ENCODE data around the gene FOXD2.
"Not testable (repeated sequence)": the region's sequence is repeated elsewhere in the genome, so short reads cannot be mapped to it uniquely, and the experiment has no call there.

FOXD2 gene

DNA sequence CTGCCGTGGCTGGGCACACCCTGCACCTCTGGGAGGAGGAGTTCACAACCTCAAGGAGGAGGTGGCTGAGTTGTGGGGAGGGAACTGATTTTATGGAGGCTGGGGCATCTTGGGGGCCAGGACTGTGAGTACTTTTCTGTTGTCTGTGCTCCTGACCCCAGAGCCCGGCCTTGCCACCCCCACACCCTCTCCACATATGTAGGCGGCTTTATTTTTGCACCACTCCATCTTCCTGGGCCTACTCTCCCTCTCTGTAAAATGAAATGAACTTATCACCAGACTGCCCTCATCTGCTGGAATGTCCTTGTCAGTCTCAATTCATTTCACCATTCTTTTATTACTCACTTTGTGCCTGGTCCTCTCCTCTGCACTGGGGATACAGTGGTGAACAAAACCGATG is 12.8 kb downstream of the FOXD2 start:
- DNase-seq = no peak
- in situ Hi-C loops (cut with MboI; ENCODE audit: low pct_unique_long_range_greater_than_20kb, low sequenced_read_pairs) = no loop called here

DNA sequence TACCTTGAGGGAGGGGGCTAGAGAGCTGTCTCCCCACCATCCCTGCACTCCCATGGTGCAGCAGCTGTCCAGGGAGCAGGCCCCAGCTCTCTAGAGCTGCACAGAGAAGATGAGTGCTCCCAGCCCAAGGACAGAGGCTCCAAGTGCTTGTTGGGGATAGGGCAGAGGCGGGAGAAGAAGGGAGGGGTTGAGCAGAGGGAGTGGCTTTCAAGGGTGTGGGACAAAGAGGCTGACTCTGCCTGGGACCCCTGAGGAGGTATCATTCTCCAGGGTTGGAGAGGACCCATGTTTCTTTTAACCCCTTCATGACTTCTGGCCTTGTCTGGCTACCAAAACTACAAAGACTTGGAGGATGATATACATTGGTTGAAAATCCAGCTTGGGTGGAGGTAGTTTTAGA is 14.6 kb downstream of the FOXD2 start:
- no peak for DNase-seq
- in situ Hi-C loops (cut with MboI; ENCODE audit: low pct_unique_long_range_greater_than_20kb, low sequenced_read_pairs) = no loop called here

DNA sequence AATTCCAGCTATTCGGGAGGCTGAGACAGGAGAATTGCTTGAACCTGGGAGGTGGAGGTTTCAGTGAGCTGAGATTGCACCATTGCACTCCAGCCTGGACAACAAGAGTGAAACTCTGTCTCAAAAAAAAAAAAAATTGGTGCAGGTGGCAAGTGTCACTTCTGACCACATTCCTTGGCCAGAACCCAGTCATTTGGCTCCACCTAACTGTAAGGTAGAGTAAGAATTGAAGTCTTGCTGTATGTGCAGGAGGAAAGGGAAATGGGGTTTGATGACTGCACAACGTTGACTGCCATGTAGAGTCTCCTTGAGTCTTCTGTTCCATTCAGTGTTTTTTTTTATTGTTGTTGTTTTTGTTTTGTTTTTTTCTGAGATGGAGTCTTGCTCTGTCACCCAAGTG is 16.1 kb downstream of the FOXD2 start:
- DNase-seq; in situ Hi-C loops (cut with MboI; ENCODE audit: low pct_unique_long_range_greater_than_20kb, low sequenced_read_pairs): not testable (repeated sequence)

DNA sequence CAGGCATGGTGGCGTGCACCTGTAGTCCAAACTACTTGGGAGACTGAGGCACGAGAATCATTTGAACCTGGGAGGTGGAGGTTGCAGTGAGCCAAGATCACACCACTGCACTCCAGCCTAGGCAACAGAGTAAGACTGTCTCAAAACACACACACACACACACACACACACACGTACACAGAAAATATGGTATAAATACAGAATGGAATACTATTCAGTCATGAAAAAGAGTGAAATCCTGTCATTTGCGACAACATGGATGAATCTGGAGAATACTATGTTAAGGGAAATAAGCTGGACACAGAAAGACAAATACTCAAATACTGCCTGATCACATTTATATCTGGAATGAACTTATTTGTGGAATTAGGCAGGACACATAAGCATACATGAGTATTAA is 18.4 kb downstream of the FOXD2 start:
- no peak for DNase-seq
- in situ Hi-C loops (cut with MboI; ENCODE audit: low pct_unique_long_range_greater_than_20kb, low sequenced_read_pairs) = no loop called here

- in situ Hi-C loops (cut with MboI; ENCODE audit: low pct_unique_long_range_greater_than_20kb, low sequenced_read_pairs); DNase-seq: not testable (repeated sequence)
Measured at GRCh38 chr1:47457547-47457946, 19.7 kb downstream of the FOXD2 start.

DNA sequence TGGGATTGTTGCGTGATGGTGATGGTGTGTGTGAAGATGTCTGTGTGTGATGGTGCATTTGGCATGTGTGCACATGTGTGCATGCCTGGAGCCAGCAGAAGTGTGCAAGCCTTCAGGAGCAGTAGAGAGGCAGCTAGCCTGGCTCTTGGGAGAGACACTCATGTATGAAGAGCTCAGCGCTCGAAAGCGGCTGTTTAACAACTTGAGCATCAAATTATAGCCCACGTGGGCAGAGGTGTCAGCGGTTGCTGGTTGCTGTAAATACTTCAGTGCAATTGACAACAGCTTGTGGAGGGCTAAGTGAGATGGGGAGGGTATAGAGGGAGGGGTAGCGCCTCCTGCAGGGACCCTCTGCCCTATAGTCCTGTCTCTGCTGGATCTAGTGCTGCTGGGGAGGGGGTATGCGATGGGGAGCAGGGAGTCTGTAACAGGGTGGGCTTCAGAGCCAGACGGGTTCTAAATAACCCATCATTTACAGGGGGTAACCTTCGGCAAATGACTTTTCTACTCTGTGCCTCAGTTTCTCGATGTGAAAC is 21.5 kb downstream of the FOXD2 start:
- in situ Hi-C loops (cut with MboI; ENCODE audit: low pct_unique_long_range_greater_than_20kb, low sequenced_read_pairs) = no loop called here
- no peak for DNase-seq

DNA sequence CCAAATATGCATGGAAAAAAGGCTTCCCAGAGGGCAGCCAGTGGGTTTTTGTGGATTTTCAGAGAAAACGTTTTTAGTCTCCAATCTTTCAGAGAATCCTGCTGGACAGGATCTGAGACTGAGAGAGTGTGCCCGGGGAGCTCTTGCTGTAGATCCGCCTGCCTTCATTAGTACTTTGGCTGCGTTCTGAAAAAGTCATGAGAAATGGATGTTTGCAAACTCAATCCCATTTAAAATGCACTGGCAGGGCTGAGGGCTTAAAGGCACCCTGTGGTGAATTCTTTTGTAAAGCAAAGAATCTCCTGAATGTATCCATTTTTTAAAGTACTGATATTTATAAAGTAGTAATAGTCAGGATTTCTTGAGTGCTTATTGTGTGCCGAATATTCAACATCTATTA is 22.2 kb downstream of the FOXD2 start:
- in situ Hi-C loops (cut with MboI; ENCODE audit: low pct_unique_long_range_greater_than_20kb, low sequenced_read_pairs) = no loop called here
- DNase-seq = no peak

DNA sequence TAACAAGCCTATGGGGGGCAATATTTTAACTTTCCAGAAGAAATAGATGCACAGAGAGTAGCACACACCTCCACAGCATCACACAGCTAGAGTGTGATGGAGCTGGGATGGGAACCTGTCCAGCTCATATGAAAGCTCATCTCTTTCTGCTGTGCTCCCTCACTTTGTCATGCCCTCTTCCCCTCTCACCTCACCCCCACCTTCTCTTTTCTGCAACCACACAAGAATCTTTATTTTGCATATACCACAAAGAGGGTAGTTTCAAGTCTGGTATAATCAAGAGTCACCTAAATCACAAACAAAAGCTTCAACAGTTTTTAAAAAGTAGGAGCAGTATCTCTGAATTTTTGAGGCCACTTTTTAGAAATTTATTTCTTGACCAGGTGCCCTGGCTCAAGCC is 22.6 kb downstream of the FOXD2 start:
- DNase-seq = no peak
- in situ Hi-C loops (cut with MboI; ENCODE audit: low pct_unique_long_range_greater_than_20kb, low sequenced_read_pairs) = no loop called here

GRCh38 chr1:47465605-47466004 is 27.8 kb downstream of the FOXD2 start:
- no peak for DNase-seq
- in situ Hi-C loops (cut with MboI; ENCODE audit: low pct_unique_long_range_greater_than_20kb, low sequenced_read_pairs) = no loop called here

GRCh38 chr1:47468709-47469389 is 31.0 kb downstream of the FOXD2 start:
- in situ Hi-C loops (cut with MboI; ENCODE audit: low pct_unique_long_range_greater_than_20kb, low sequenced_read_pairs) = no loop called here
- DNase-seq = no peak

GRCh38 chr1:47469390-47469759 is 31.5 kb downstream of the FOXD2 start:
- in situ Hi-C loops (cut with MboI; ENCODE audit: low pct_unique_long_range_greater_than_20kb, low sequenced_read_pairs) = no loop called here
- DNase-seq = no peak

DNA sequence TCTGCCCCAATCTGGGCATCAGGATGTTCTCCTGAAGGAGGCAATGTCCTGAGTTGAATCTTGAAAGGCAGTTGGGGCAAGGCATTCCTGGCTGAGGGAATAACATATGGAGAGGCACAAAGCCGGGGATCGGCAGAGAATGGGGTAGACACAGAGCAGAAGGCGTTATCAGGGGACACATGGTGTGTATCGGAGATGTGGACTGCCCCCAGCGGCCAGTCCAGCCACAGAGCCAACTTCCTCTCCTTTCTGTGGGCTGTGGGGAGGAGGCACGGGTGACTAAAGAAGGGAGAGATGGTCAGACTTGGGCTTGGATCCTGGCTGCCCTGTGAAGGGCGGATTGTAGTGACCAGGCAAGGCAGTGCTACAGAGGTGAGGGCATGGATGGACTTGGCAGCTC is 32.1 kb downstream of the FOXD2 start:
- in situ Hi-C loops (cut with MboI; ENCODE audit: low pct_unique_long_range_greater_than_20kb, low sequenced_read_pairs) = no loop called here
- no peak for DNase-seq

GRCh38 chr1:47471163-47471562 is 33.3 kb downstream of the FOXD2 start:
- DNase-seq = no peak
- in situ Hi-C loops (cut with MboI; ENCODE audit: low pct_unique_long_range_greater_than_20kb, low sequenced_read_pairs) = no loop called here

DNA sequence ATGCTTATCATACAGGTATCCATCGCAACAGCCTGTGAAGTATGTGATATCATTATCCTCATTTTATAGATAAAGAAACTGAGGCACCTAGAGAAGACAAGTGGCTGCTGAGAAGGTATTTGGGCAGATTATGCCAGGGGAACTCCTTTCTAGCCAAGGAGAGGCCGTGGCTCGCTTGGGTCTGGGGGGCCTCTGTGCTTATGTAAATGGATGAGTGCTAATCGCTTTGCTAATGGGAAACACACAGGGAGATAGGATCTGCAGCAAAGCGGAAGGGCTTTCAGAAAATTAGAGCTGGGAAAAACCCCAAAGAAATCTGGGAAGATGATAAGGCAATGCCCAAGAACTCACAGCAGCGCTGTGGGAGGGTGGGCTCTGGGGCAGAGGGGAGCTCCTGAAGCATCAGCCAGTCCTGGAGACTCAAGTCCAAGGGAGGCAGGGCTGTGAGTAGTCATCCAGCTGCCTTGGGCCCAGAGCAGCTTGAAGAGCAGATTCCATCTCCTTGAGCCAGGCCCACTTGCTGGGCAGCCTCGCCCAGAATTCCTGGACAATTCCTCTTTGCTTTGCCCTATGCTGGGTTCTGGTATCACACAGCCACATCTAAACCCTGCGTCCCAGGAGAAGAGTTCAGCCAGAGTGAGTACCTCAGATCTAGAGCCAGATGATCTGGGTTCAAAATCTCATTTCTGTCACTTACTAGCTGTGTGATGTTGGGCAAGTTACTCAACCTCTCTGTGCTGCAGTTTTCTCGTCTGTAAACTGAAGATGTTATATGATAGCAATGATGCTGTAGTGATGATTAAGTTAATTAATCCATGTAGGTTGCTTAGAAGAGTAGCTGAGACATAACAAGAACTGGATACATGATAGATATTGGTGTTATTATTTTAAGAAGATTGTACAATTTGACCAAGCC is 36.7 kb downstream of the FOXD2 start:
- DNase-seq = no peak
- in situ Hi-C loops (cut with MboI; ENCODE audit: low pct_unique_long_range_greater_than_20kb, low sequenced_read_pairs) = no loop called here

DNA sequence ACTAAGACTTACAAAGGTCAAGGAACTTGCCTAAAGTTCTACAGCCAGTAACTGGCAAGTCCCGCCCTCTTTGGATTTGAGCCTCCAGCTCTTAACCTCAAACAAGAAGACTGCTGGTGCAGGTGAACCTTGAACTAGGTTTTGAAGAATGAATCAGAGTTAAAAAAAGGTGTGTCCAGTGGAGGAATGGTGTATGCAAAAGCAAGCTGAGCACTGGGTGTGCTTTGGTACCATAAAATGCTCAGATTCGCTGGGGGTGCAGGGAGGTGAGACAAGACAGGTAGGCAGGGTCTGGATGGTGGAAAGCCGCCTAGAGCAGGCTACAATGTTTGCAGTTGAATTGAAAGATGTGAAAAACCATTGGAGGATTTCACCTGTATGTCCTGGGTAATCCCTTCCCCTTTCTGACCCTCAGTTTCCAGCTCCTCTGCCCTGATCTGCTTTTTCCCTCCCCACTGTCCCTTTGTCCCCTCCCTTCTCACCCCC is 39.8 kb downstream of the FOXD2 start:
- in situ Hi-C loops (cut with MboI; ENCODE audit: low pct_unique_long_range_greater_than_20kb, low sequenced_read_pairs) = no loop called here
- DNase-seq = no peak

DNA sequence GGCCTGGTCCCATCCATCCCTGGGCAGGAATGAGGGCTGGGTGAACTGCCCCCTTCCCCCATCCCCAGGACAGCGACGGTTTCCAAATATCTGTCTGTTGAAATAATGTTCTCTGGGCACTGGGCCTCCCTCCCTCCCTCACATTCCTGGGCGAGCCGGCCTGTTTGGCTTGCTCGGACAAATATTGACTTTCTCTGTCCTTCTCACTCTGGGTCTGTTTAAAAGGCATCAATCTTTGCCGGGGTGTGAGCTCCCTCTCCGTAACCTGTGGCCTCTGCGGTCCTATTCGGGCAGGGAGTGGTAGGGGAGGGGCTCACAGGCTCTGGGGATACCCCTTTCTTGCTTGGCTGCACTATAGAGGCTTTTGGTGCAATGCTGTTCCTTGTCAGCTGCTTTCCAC is 40.2 kb downstream of the FOXD2 start:
- in situ Hi-C loops (cut with MboI; ENCODE audit: low pct_unique_long_range_greater_than_20kb, low sequenced_read_pairs) = no loop called here

DNA sequence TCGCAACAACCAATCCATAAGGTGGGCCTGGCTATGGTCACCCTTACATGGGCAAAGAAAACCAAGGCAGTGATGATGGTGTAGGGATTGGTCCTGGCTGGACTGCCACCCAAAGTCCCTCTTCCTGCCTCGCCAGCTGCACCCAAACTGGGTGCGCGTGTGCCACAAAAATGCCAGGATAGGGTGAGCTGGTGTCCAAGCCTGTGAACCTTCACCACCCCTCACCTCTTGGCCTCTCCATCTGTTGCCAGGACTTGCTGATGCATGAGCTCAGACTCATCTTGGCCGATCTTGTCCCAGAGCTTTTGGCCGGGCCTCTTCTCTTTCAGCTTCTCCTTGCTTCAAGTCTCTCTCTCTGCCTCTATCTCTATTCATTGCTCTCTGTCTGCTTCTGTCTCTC is 41.8 kb downstream of the FOXD2 start:
- in situ Hi-C loops (cut with MboI; ENCODE audit: low pct_unique_long_range_greater_than_20kb, low sequenced_read_pairs) = no loop called here
- no peak for DNase-seq

More for the DNA sequence above, 40.2 kb downstream of the FOXD2 start:
- DNase-seq = no peak

DNA sequence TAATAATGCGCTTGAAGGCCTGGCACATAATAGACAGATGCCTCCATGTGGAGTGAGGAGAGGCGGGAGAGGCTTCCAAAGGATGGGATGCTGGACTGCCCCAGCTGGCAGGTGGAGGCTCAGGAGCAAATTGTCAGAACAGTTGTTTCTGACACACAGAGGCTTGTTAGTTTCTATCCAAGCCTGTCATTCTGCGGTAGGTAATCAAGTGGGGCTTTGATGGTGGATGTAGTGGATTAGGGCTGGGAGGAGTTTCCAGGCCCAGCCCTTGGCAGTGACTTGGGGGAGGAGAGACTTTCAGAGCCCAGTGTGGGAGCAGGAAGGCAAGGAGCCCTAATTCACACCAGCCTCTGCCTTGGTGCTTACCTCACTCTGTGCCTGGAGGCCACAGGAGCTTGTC is 44.1 kb downstream of the FOXD2 start:
- in situ Hi-C loops (cut with MboI; ENCODE audit: low pct_unique_long_range_greater_than_20kb, low sequenced_read_pairs) = no loop called here
- no peak for DNase-seq

GRCh38 chr1:47482786-47483185 is 44.9 kb downstream of the FOXD2 start:
- in situ Hi-C loops (cut with MboI; ENCODE audit: low pct_unique_long_range_greater_than_20kb, low sequenced_read_pairs) = no loop called here
- DNase-seq = peak; percentile 17

DNA sequence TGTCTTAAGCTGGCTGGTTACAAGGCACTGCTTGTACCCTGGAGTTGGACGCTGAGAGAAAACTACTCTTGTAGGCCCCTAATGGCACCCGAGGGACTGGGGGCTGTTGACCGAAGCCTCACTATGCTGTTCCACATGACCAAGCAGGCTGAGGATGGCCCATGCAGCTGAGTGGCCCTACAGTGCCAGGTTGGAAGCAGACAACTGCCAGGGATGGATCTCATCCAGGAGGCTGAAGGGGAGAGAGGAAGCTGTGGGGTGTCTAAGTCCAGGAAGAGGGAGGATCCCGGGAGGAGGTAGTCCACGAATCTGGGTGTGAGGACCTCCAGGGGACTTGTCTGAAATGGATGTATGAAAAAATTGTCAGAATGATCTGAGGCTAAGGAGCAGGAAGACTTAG is 45.8 kb downstream of the FOXD2 start:
- in situ Hi-C loops (cut with MboI; ENCODE audit: low pct_unique_long_range_greater_than_20kb, low sequenced_read_pairs) = no loop called here
- DNase-seq = no peak
